Aorta (tissue), 5 donors: ENCODE results near the gene MDK. TPM values are rescaled to one million over a fixed set of nuclear protein-coding genes. Genes with fewer than 3 reads are reported as not detected.

Source experiments
- ATAC-seq: fragments of 200-7000 bp; cut with Tn5 transposase; one replicate; pipeline ENCODE4 v1.9.1; 2022; ENCODE audit warnings: moderate library complexity; ENCODE audit not compliant: low FRiP score
- DNase-seq, 2 donors: peaks; one replicate each; pipeline ENCODE4 v3.0.0-alpha.2; 2020
- H3K27ac ChIP-seq, 2 donors: one replicate each; pipeline ENCODE4 v1.5.1; 2013; ENCODE audit warnings: low read length in 2 of 2, mild to moderate bottlenecking in 2 of 2, moderate library complexity in 2 of 2, control low read depth in 1 of 2, inconsistent platforms in 1 of 2, low read depth in 1 of 2
- H3K27me3 ChIP-seq, 2 donors: one replicate each; pipeline ENCODE4 v1.6.1; 2013; ENCODE audit warnings: control low read depth in 1 of 2, low read length in 1 of 2, mild to moderate bottlenecking in 1 of 2, moderate library complexity in 1 of 2; ENCODE audit not compliant: insufficient read depth in 2 of 2, control insufficient read depth in 1 of 2
- H3K36me3 ChIP-seq, 2 donors: one replicate each; pipeline ENCODE4 v1.6.1; 2013; ENCODE audit warnings: control low read depth in 1 of 2, low read length in 1 of 2, mild to moderate bottlenecking in 1 of 2; ENCODE audit not compliant: insufficient read depth in 2 of 2, control insufficient read depth in 1 of 2
- H3K4me1 ChIP-seq, 2 donors: one replicate each; pipeline ENCODE4 v1.6.1; 2013; ENCODE audit warnings: low read length in 2 of 2, control low read depth in 1 of 2, mild to moderate bottlenecking in 1 of 2, moderate library complexity in 1 of 2; ENCODE audit not compliant: insufficient read depth in 2 of 2, control insufficient read depth in 1 of 2
- H3K4me3 ChIP-seq, 2 donors: one replicate each; pipeline ENCODE4 v1.5.1; 2013; ENCODE audit warnings: low read length in 2 of 2, control low read depth in 1 of 2, mild to moderate bottlenecking in 1 of 2
- H3K9me3 ChIP-seq: one replicate; pipeline ENCODE4 v1.6.1; 2013; ENCODE audit warnings: mild to moderate bottlenecking, low read length; ENCODE audit not compliant: control insufficient read depth
- WGBS, 2 donors: extraction: QIAGEN DNeasy Blood & Tissue Kit; methylation state at CpG; one replicate each; pipeline ENCODE4 v1.1.7; 2013; 5-methylcytosine and 5-hydroxymethylcytosine counted together
- intact Hi-C, 2 donors: fragments of 100-400 bp; cut with DNase I; formaldehyde crosslinking; loops; one replicate each; pipeline versions ENCODE4 v1.14.2 to v1.15.0; 2022
- polyA plus RNA-seq, 2 donors: library from polyadenylated mRNA; stranded (reverse); fragments of 200-250 nt; gene quantifications; one replicate each; pipeline ENCODE4 v1.2.3, GENCODE V29; 2013
- total RNA-seq, 2 donors: library from RNA; stranded (reverse); fragmentation: NEBNext Ultra II Directional; extraction: Animal tissue kit (Norgen Biotek cat#: 25700); gene quantifications; one replicate each; pipeline ENCODE4 v1.2.1, GENCODE V29; 2021
- donor health status: healthy with polysubstance abuse.
- donor health status: Bipolar disorder and iron deficiency.
- donor health status: DM: no; HTN: no; CAD: no.
- donor health status: DM: no; HTN: no; CAD: no.
- donor health status: DM: yes; HTN: yes; CAD: no.

Gene MDK
- total and polyA plus RNA-seq, 4 donors = 11.8 to 40.3 (median 19.6) TPM

DNA sequence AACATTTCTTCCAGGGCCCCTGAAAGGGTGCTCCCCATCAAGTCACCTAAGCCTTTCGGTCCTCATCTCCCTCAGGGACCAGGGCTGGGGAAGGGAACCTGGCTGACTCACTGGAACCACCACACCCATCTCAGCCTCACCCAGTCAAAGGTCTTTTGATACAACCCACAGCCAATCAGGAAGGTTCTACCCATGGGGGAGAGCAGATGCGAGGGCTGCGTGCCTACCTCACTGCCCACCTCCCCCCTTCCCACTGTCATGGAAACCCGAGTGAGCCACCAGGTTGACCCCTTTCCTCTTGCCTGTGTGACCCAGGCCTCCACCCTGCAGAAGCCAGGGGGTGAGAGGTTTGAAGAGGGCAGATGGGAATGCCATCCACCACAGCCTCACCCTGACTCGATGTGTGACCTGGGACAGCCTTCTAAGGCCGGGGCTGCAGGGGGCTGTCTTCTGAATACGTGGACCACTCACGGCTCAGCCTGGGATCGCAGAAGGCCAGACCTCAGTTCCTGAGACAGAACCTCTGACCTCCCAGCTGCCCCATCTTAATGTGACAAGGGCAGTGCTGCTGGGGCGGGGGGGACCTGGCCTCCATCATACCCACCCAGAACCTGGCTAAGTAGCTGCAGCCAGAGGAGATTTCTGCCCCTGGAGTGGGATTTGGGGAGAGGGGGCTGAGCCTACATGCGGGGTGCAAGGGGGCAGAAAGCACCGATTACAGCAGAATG, 2.7 kb downstream of the MDK start:
- ATAC-seq = no peak
- H3K27ac ChIP-seq = no peak overlapping the region
- H3K27me3 ChIP-seq = no peaks in the 10 kb centered on the region
- H3K4me3 ChIP-seq = no peak overlapping the region
- H3K36me3 ChIP-seq = no peaks in the 10 kb centered on the region
- no peak for DNase-seq
- no peaks in the 10 kb centered on the region for H3K9me3 ChIP-seq
- no peaks in the 10 kb centered on the region for H3K4me1 ChIP-seq
- intact Hi-C loops = no loop called here
- WGBS, 2 donors = 94 to 95% methylated on average over 11 to 12 of the region's 12 CpGs

DNA sequence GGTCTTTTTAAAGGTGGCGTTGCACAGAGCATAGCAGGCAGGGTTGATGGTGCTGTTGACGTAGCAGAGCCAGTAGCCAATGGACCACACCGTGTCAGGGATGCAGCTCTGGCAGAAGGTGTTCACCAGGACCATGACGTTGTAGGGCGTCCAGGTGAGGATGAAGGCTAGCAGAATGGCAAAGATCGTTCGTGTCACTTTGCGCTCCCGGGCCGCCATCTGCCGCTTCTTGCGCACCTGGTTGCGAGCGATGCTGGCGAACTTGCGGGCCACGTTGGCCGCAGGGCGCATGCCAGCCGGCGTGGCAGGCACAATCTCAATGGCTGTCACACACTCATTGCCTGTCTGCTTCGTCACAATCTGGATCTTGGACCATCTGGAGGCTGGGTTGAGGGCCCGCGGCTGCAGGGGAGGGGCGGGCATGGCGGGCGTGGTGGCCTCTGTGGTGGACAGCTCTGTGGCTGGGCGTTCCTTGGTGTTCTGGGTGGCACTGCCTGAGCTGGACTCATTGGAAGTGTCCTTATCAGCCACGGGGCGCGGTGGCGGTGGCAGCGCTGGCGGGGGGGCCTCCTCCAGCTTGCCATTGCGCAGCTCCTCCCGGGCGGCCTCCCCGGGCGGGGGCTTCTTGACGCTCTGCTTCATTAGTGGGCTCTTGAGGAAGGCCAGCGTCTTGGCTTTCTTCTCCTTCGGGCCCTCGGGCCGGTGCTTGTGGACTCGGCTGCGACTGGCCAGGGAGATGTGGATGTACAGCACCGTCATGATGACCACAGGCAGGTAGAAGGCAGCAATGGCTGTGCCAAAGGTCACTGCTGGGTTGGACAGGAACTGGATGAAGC, 3.9 kb downstream of the MDK start:
- no peaks in the 10 kb centered on the region for H3K36me3 ChIP-seq
- H3K4me1 ChIP-seq = no peaks in the 10 kb centered on the region
- no peak overlapping the region for H3K4me3 ChIP-seq
- no peak overlapping the region for H3K27ac ChIP-seq
- no peaks in the 10 kb centered on the region for H3K27me3 ChIP-seq
- DNase-seq (no peak), ATAC-seq (no peak)
- H3K9me3 ChIP-seq = no peaks in the 10 kb centered on the region
- intact Hi-C loops = loop anchor here in 1 of 2 donors (5.0 kb wide), 1 partner anchor 152 kb away; no protein-coding TSS in a partner anchor
- WGBS, 2 donors = 96 to 97% methylated on average over 47 of the region's 47 CpGs

DNA sequence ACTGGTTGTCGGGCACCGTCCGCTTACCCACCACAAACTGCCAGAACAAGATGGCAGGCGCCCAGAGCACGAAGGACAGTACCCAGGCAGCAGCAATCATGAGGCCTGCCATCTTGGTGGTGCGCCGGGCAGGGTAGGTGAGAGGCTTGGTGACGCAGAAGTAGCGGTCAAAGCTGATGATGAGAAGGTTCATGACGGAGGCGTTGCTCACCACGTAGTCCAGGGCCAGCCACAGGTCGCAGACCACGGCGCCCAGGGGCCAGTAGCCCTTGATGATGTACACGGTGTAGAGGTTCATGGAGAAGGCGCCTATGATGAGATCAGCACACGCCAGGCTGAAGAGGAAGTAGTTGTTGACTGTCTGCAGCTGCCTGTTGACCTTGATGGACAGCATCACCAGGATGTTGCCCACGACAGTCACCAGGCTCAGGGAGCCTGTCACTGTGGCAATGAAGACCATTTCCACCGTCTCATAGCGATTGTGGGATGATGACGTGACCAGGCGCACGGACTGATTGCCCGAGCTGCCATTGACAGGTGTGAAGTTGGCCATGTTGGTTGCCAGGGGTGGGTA, 4.6 kb downstream of the MDK start:
- H3K27ac ChIP-seq = no peak overlapping the region
- no peaks in the 10 kb centered on the region for H3K9me3 ChIP-seq
- no peaks in the 10 kb centered on the region for H3K4me1 ChIP-seq
- H3K4me3 ChIP-seq = no peak overlapping the region
- no peaks in the 10 kb centered on the region for H3K27me3 ChIP-seq
- DNase-seq (no peak), ATAC-seq (no peak)
- 97 to 98% methylated on average over 25 of the region's 25 CpGs for WGBS, 2 donors
- H3K36me3 ChIP-seq = no peaks in the 10 kb centered on the region
- intact Hi-C loops = loop anchor here in 1 of 2 donors (5.0 kb wide), 1 partner anchor 151 kb away; no protein-coding TSS in a partner anchor

GRCh38 chr11:46386674-46387073, 5.2 kb downstream of the MDK start:
- Histone ChIP-seq H3K27ac (no peak overlapping the region), H3K4me3 (no peak overlapping the region), H3K4me1 (no peaks in the 10 kb centered on the region), H3K9me3 (no peaks in the 10 kb centered on the region), H3K27me3 (no peaks in the 10 kb centered on the region), H3K36me3 (no peaks in the 10 kb centered on the region)
- ATAC-seq (no peak), DNase-seq (no peak)
- 89% methylated on average over 4 of the region's 4 CpGs for WGBS, 2 donors
- intact Hi-C loops = loop anchor here in 1 of 2 donors (5.0 kb wide), 1 partner anchor 151 kb away; no protein-coding TSS in a partner anchor

DNA sequence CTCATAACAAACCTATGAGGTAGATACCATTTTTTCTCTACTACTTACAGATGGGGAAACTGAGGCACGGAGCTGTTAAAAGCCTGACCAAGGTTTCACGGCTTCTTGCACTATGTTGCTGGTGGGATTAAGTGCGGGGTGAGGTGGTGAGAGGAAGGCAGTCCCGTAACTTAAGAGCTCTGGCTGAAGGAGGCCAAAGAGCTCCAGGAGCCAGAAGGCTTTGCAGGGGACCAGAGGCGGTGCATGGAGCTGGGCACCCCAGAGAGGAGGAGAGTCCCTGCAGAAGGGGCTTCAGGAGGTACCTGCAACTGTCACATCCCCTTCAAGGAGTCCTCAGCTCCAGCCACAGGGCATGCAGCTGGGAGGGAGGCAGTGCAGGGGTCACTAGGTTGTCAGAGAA, 6.0 kb downstream of the MDK start:
- H3K27ac ChIP-seq = no peak overlapping the region
- WGBS, 2 donors = 72 to 83% methylated on average over 5 of the region's 5 CpGs

DNA sequence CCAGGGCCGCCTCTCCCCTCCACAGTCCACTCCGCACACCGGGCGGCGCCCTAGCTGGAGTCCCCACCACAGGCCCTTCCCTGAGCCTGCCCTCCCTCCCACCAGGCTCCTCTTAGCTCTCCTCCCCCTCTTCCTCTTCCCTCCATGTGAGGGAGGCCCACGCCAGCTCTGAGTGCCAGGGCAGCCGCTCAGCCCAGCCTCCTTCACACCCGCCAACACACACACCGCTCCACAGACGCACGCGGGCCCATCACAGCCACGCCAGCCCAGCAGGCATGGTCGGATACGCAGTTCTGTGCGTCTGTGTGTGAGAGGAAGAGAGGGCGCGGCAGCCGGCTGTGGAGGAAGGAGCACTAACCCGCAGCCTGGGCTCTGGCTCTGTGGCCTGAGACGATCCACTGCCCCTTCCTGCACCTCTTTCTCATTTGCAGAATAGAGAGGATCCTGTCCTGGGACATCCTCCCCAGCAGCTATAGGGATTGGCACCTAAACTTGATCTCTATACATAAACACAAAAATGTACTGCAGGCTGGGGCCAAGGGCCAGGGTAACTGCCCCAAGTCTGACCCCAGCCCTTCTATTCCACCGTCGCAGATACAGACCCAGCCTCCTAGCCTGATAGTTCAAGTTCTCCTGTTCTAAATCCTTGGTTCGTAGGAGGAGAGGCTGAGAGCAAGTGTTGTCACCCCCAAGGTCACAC, 6.6 kb downstream of the MDK start:
- Histone ChIP-seq H3K4me1 (no peaks in the 10 kb centered on the region), H3K27me3 (no peaks in the 10 kb centered on the region), H3K9me3 (no peaks in the 10 kb centered on the region), H3K27ac (no peak overlapping the region), H3K36me3 (no peaks in the 10 kb centered on the region), H3K4me3 (no peak overlapping the region)
- intact Hi-C loops = loop anchor here (2.0 to 5.0 kb wide), 2 partner anchors 149 kb away; no protein-coding TSS in a partner anchor
- WGBS, 2 donors = 7 to 10% methylated on average over 24 of the region's 24 CpGs
- ATAC-seq (no peak), DNase-seq (no peak)

More for the DNA sequence above, 6.0 kb downstream of the MDK start:
- no peaks in the 10 kb centered on the region for H3K9me3 ChIP-seq
- no peak for ATAC-seq
- H3K27me3 ChIP-seq = no peaks in the 10 kb centered on the region
- no peak overlapping the region for H3K4me3 ChIP-seq
- intact Hi-C loops = loop anchor here in 1 of 2 donors (5.0 kb wide), 1 partner anchor 150 kb away; no protein-coding TSS in a partner anchor
- H3K36me3 ChIP-seq = no peaks in the 10 kb centered on the region
- H3K4me1 ChIP-seq = no peaks in the 10 kb centered on the region
- DNase-seq = no peak

- Histone ChIP-seq H3K27ac (no peak overlapping the region), H3K4me3 (no peak overlapping the region), H3K9me3 (no peaks in the 10 kb centered on the region), H3K4me1 (no peaks in the 10 kb centered on the region), H3K27me3 (no peaks in the 10 kb centered on the region), H3K36me3 (no peaks in the 10 kb centered on the region)
- DNase-seq (no peak), ATAC-seq (no peak)
- 7% methylated on average over 21 of the region's 21 CpGs for WGBS, 2 donors
- intact Hi-C loops = loop anchor here (2.0 to 5.0 kb wide), 2 partner anchors 148 kb away; no protein-coding TSS in a partner anchor
Observed at GRCh38 chr11:46388619-46389449, 7.4 kb downstream of the MDK start.
